Sigmoid colon (tissue), 4 donors: ENCODE measurements around the gene PARP15.

Experiments used
- CTCF ChIP-seq, 4 experiments: fragments of 450-650 bp in 3 of 4; fragments of 200-600 bp in 1 of 4; IDR thresholded peaks; one replicate each; pipeline ENCODE4 v1.5.1; 2016 to 2019; ENCODE audit warnings: antibody characterized with exemption in 4 of 4, mild to moderate bottlenecking in 3 of 4, moderate library complexity in 2 of 4
- EP300 ChIP-seq, 4 donors: sonication (generic); formaldehyde crosslinking; IDR thresholded peaks; one replicate each; pipeline ENCODE4 v1.6.1; 2017; ENCODE audit warnings: antibody characterized with exemption in 4 of 4
- POLR2A ChIP-seq, 2 donors: fragments of 450-650 bp; IDR thresholded peaks; one replicate each; pipeline ENCODE4 v1.6.1; 2016; ENCODE audit warnings: antibody characterized with exemption in 2 of 2, mild to moderate bottlenecking in 2 of 2, moderate library complexity in 2 of 2
- POLR2AphosphoS5 ChIP-seq, 4 donors: sonication (generic); formaldehyde crosslinking; IDR thresholded peaks; one replicate each; pipeline ENCODE4 v1.6.1; 2017; ENCODE audit warnings: antibody characterized with exemption in 4 of 4

DNA sequence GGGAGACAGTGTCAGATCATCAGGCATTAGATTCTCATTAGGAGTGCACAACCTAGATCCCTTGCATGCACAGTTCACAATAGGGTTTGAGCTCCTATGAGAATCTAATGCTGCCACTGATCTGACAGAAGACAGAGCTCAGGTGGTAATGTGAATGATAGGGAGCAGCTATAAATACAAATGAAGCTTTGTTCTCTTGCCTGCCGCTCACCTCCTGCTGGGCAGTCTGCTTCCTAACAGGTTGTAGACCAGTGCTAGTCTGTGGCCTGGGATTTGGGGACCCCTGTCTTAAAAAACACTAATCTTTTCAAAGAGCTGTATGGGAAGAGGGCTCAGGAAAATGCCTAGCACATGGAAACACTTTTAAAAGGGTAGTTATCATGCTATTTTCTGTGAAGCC is 52.3 kb downstream of the PARP15 start:
- TF ChIP-seq CTCF (IDR thresholded peaks at IDR 0.05) (no peak), POLR2A (IDR thresholded peaks at IDR 0.05) (no peak), POLR2AphosphoS5 (IDR thresholded peaks at IDR 0.05) (no peak), EP300 (IDR thresholded peaks at IDR 0.05) (no peak)
